A549 treated with Hydrocortisone at 1 μM for 4 hours (cell line): ENCODE data around the gene ZGPAT. TPM values are rescaled to one million over a fixed set of nuclear protein-coding genes. Genes with fewer than 3 reads are reported as not detected.

ENCODE experiments used
- total RNA-seq: library from RNA; stranded (reverse); fragments of 200-300 nt; extraction: Qiagen RNA extraction; gene quantifications from 5 replicates; pipeline ENCODE4 v1.2.3, GENCODE V29; 2022

ZGPAT gene, protein sequence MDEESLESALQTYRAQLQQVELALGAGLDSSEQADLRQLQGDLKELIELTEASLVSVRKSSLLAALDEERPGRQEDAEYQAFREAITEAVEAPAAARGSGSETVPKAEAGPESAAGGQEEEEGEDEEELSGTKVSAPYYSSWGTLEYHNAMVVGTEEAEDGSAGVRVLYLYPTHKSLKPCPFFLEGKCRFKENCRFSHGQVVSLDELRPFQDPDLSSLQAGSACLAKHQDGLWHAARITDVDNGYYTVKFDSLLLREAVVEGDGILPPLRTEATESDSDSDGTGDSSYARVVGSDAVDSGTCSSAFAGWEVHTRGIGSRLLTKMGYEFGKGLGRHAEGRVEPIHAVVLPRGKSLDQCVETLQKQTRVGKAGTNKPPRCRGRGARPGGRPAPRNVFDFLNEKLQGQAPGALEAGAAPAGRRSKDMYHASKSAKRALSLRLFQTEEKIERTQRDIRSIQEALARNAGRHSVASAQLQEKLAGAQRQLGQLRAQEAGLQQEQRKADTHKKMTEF
- total RNA-seq: 25.1 to 27.5 TPM (median 27.0 TPM) in 5 replicates

DNA sequence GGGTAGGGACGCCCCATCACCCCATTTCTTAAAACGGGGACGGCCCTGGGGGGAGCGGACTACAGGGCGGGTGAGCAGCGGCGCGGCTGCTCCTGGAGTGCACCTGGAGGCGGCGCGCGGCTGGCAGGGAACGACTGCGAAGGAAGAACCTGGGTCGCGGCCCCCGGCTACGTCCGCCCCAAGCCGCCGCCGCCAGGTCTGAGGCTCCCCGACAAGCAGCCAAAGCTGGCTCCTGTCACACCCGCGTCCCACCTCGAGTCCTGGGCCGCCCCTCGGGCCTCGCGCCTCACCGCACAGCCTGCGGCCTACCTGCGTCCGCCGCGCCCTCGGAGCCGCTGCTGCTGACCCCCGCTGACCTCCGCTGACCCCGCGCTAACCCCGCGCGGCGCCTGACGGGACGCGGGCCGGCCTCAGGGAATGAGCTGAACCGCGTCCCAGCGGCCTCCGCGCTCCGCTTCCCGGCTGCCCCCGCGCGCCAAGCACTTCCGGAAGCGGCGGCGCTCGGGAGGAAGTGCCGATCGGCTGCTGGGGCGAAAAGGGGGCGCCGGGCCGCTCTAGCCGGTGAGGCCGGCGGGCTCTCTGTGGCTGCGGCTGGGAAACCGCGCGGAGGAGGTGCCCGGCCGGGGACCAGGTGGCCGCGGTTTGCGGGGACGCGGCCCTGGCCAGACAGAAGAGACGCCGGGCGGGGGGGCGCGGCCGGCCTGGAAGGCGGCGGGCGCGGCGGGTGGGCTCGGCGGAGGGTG lies at the start of gene ZGPAT, which contains the start of gene ARFRP1:
Gene ZGPAT, plus strand, starts transcription at position 482 of the 743 bp plus-strand sequence. CDS start 542 bp downstream, outside the sequence.
Gene ARFRP1, minus strand, starts transcription at position 419 of the 743 bp plus-strand sequence. CDS start 885 bp downstream, outside the sequence.

DNA sequence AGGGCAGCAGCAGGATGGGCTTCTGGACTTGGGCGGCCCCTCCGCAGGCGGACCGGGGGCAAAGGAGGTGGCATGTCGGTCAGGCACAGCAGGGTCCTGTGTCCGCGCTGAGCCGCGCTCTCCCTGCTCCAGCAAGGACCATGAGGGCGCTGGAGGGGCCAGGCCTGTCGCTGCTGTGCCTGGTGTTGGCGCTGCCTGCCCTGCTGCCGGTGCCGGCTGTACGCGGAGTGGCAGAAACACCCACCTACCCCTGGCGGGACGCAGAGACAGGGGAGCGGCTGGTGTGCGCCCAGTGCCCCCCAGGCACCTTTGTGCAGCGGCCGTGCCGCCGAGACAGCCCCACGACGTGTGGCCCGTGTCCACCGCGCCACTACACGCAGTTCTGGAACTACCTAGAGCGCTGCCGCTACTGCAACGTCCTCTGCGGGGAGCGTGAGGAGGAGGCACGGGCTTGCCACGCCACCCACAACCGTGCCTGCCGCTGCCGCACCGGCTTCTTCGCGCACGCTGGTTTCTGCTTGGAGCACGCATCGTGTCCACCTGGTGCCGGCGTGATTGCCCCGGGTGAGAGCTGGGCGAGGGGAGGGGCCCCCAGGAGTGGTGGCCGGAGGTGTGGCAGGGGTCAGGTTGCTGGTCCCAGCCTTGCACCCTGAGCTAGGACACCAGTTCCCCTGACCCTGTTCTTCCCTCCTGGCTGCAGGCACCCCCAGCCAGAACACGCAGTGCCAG lies 11.0 kb upstream of the ZGPAT start, which contains the start of gene TNFRSF6B:
Gene TNFRSF6B, plus strand, starts transcription at position 25 of the 729 bp plus-strand sequence. Its CDS starts 116 bp downstream, at position 141.

DNA sequence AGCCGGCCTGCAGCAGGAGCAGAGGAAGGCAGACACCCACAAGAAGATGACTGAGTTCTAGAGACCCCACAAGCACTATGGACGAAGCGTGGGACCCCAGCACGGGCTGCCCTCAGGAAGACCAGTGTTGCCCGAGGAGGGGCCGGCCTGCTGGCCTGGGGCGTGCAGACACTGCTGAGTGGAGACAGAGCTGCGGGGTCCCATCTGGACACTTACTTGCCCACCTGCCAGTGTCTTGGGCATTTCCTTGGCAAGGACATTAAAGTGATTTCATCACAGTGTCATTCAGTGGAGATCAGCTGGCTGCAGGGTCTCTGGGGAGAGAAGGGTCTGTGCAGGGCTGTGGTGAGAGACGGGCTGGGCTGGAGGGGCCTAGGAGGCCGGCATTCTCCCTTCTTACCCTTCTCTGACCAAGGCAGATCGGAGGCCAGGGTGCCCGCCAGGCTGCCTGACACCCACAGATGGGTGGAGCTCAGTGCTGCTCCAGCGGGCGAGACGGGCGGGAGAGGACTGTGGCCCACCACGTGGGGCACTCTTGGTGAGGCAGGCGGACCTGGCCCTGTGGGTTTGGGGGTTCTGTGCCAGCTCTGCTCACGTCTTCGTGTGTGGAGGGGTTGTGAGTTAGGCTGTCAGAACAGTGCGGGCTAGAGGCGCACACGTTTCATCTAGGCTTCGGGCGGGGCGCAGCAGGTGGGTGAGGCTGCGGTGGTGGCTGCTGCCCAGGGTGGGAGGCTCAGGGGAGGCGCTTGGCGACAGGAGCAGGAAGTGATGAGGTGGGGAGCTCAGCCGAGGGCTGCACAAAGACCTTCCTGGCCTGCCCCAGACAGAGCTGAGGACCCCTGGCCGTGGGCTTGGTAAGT lies 28.2 kb downstream of the ZGPAT start, which contains the start of gene LIME1:
Gene LIME1, plus strand, starts transcription at position 806 of the 860 bp plus-strand sequence. CDS start 886 bp downstream, outside the sequence.

DNA sequence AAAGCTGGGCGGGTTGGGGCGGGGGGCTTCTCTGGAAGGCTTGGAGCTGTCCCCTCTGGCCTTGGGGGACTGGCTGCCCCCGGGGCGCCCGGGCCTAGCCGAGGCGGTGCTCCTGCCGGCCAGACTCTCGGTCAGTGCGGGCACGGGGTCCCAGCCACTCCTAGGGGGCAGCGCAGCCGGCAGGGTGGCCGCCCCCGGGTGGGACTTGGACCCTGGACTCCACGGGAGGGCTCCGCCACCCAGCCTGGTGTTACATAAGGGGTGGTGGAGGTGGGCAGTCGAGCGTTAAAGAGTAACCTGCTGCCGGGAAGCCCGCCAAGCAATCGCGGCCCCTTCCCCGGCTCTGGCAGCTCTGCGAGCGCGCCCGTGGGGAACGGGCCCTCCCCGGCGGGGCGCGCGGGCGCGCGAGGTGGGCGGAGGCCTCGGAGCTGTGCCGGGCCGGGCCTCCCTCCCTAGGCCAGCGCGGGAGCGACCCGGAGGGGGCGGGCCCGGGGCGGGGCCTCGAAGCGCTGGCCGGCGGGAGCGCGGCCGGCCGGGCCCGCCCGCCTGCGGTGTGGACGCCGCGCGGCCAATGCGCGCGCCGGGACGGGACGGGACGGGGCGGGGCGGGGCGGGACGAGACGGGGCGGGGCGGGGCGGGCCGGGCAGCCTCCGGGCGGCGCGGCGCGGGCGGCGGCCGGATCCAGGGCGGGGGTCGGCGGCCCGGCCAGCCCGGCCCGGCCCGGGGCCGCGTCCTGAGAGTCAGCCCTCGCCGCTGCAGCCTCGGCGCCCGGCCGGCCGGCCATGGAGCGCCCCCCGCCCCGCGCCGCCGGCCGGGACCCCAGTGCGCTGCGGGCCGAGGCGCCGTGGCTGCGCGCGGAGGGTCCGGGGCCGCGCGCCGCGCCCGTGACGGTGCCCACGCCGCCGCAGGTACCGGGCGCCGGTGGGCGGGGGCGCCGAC lies 31.6 kb downstream of the ZGPAT start, which contains the start of gene SLC2A4RG:
Gene SLC2A4RG, plus strand, starts transcription at position 647 of the 940 bp plus-strand sequence. Its CDS starts 137 bp downstream, at position 784.

Other genes starting within 250 kb of the ZGPAT start
- gene KCNQ2, start 235.4 kb upstream of the ZGPAT start, total RNA-seq: 0.16 to 0.62 TPM (median 0.46 TPM) in 5 replicates
- gene EEF1A2, start 209.0 kb upstream of the ZGPAT start, total RNA-seq: 142 to 176 TPM (median 148 TPM) in 5 replicates
- gene PPDPF, start 187.3 kb upstream of the ZGPAT start, total RNA-seq: 234 to 352 TPM (median 331 TPM) in 5 replicates
- 2.7 to 3.6 TPM (median 2.9 TPM) in 5 replicates for gene PTK6, start 170.7 kb upstream of the ZGPAT start, total RNA-seq
- gene SRMS, start 160.3 kb upstream of the ZGPAT start, total RNA-seq: 0.11 to 0.15 TPM (median 0.13 TPM) in 5 replicates
- gene FNDC11, start 153.9 kb upstream of the ZGPAT start, total RNA-seq: 0.16 to 0.41 TPM (median 0.20 TPM) in 5 replicates
- 24.2 to 33.4 TPM (median 27.2 TPM) in 5 replicates for gene HELZ2, start 133.8 kb upstream of the ZGPAT start, total RNA-seq
- 9.7 to 10.6 TPM (median 10.2 TPM) in 5 replicates for gene GMEB2, start 80.9 kb upstream of the ZGPAT start, total RNA-seq
- 8.6 to 11.3 TPM (median 9.5 TPM) in 5 replicates for gene STMN3, start 54.6 kb upstream of the ZGPAT start, total RNA-seq
- gene RTEL1, start 49.7 kb upstream of the ZGPAT start, total RNA-seq: 4.7 to 7.2 TPM (median 6.8 TPM) in 5 replicates
- gene TNFRSF6B, start 11.4 kb upstream of the ZGPAT start, total RNA-seq: 0.28 to 0.97 TPM (median 0.77 TPM) in 5 replicates
- gene ARFRP1, start 63 bp upstream of the ZGPAT start, total RNA-seq: 33.9 to 39.1 TPM (median 38.0 TPM) in 5 replicates
- 5.0 to 9.8 TPM (median 8.9 TPM) in 5 replicates for gene LIME1, start 28.6 kb downstream of the ZGPAT start, total RNA-seq
- gene SLC2A4RG, start 31.7 kb downstream of the ZGPAT start, total RNA-seq: 59.0 to 100 TPM (median 93.0 TPM) in 5 replicates
- 0.71 to 1.0 TPM (median 0.81 TPM) in 5 replicates for gene ZBTB46, start 123.2 kb downstream of the ZGPAT start, total RNA-seq
- gene ABHD16B, start 153.5 kb downstream of the ZGPAT start, total RNA-seq: 0.08 to 0.13 TPM in 2 of 5 replicates, not detected in the others
- gene TPD52L2, start 157.2 kb downstream of the ZGPAT start, total RNA-seq: 131 to 146 TPM (median 133 TPM) in 5 replicates
- gene DNAJC5, start 187.1 kb downstream of the ZGPAT start, total RNA-seq: 27.2 to 30.6 TPM (median 28.7 TPM) in 5 replicates
- 25.7 to 34.2 TPM (median 31.7 TPM) in 5 replicates for gene UCKL1, start 248.4 kb downstream of the ZGPAT start, total RNA-seq